AG10803 (cell line): ENCODE measurements around the gene DDX49.

Experiments
- DNase-seq: peaks from one replicate; pipeline ENCODE4 v3.0.0; 2010; ENCODE audit warnings: low read depth
- H3K4me3 ChIP-seq: 2 replicates; pipeline ENCODE4 v1.5.1; 2011; ENCODE audit warnings: mild to moderate bottlenecking, low read length, control low read depth
- TF ChIP-seq, protein P1 (sequence below): conservative IDR thresholded peaks from 2 replicates; pipeline ENCODE4 v1.5.1; 2011; ENCODE audit warnings: mild to moderate bottlenecking, low read length, control low read depth, inconsistent platforms

DDX49 gene

DNA sequence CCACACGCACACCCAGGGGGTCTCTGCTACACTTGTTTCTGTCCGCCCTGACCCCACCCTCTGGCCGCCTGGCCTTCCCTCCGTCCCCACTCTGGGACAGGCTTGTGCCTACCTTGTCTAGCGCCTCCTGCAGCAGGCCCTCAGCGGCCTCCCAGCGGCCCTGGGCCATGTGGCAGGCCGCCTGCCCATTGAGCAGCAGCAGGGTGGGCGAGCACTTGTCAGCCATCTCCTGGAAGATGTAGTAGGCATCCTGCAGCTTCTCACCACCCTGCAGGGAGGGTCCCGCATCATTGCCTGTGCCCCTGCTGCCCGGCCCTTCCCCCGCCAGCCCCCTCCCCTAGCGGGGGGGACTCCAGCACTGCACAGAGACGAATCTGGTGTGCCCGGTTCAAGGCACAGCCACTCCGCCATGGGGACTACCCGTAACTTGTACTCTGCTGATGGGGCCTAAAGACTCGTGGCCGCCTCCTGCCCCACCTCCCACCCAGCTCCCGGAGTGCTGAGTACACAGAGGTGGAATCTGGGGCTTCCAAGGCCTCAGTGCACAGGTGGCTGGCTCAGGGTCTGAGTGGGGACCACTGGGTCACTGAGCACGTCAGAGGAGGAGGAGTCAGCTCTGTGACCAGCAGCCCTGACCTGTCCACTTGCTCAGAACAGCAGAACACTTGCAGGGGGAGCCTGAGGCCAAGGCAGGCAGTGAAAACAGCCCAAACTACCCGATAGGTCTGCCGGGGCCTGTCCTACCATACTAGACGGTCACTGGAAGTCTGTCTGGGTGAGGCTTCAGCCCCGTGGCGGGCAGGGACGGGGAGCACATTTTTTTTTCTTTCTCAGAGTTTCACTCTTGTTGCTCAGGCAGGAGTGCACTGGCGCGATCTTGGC lies 16.1 kb upstream of the DDX49 start:
- DNase-seq = no peak

DNA sequence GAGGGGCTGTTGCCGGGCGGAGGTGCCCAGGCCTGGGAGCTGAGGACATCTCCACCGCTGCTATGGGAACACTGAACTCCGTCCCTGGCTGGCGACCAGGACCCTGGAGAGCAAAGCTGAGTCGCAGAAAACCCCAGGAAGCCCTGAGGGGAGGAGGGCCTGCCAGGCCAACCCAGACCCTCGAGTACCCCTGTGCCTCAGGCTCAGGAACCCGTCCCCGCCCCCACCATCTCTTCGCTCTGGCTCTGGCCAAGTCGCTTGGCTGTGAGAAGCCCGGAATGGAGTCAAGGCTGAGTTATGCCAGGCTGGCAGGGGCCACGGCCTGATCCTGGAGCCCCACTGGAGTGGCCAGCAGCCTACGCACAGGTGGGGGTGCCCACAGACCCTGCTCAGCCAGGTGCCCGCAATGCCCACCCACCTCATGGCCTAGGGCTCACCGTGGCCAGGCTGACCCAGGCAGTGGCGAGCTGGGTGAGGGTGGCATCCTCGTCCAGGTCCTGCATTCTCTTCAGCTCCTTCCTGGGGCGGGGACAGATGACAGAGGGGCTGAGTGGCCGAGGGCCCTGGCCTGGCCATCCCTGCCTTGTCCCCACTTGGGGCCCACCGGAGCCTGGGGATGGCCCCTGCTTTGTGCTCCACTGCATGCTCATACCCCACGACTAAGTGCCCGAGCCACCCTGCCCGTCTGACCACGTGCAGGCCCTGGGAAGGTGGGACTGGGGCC lies 15.0 kb upstream of the DDX49 start:
- TF ChIP-seq, protein P1, sequence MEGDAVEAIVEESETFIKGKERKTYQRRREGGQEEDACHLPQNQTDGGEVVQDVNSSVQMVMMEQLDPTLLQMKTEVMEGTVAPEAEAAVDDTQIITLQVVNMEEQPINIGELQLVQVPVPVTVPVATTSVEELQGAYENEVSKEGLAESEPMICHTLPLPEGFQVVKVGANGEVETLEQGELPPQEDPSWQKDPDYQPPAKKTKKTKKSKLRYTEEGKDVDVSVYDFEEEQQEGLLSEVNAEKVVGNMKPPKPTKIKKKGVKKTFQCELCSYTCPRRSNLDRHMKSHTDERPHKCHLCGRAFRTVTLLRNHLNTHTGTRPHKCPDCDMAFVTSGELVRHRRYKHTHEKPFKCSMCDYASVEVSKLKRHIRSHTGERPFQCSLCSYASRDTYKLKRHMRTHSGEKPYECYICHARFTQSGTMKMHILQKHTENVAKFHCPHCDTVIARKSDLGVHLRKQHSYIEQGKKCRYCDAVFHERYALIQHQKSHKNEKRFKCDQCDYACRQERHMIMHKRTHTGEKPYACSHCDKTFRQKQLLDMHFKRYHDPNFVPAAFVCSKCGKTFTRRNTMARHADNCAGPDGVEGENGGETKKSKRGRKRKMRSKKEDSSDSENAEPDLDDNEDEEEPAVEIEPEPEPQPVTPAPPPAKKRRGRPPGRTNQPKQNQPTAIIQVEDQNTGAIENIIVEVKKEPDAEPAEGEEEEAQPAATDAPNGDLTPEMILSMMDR = no peak
- no peak for DNase-seq
- no peak overlapping the region for H3K4me3 ChIP-seq

More for the DNA sequence above, 16.1 kb upstream of the DDX49 start:
- no peak overlapping the region for H3K4me3 ChIP-seq
- TF ChIP-seq, protein P1 = no peak

DNA sequence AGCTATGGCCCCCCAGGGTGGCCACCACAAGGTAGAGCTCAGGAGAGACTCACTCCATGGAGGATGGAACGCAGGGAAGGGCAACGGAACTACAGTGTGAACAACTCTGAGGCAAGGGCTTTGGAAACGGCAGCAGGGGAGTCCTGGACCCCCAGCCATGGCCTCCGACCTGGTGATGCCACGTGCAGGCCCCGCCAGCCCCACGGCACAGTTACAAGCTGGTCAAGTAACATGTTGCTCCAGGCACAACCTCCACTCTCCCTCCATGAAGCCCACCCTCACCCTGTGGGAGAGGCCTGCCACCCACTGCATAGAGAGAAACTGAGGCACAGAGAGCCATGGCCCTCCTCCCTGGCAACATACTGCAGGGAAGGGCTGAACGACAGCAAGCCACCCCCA lies 14.5 kb upstream of the DDX49 start:
- no peak overlapping the region for H3K4me3 ChIP-seq
- DNase-seq = no peak
- TF ChIP-seq, protein P1 = no peak

DNA sequence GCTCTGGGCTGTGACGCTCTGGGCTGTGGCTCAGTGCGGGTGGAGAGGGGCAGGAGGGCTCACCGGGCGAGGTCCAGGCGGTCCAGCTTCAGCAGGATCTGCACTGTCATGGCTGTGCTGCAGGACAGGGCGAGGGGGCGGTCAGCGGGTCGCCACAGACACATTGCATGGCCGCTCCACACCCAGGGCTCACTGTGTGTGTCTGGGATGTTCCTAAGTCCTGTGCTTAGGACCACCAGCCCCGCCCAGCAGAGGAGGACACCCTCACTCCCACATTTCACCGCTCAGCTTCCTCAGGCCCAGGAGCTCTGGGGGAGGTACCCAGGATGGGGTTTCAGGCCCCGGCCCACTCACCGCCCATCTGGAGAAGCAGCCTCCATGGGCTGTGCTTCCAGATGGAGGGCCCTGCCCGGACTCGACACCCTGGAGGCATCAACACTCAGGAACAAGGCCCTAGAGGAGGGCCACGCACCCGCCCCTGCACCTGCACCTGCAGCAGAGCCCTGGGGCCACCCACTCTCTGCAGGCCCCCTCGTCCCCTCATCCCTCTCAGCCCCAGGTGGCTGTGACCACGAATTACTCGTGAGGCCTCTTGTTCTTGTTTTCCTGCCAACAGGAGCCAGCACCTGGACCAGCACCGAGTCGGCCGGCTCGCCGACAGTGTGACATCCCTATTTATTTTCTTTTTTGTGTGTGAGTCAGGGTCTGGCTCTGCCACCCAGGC lies 13.8 kb upstream of the DDX49 start:
- H3K4me3 ChIP-seq = no peak overlapping the region
- no peak for DNase-seq
- TF ChIP-seq, protein P1 = no peak

DNA sequence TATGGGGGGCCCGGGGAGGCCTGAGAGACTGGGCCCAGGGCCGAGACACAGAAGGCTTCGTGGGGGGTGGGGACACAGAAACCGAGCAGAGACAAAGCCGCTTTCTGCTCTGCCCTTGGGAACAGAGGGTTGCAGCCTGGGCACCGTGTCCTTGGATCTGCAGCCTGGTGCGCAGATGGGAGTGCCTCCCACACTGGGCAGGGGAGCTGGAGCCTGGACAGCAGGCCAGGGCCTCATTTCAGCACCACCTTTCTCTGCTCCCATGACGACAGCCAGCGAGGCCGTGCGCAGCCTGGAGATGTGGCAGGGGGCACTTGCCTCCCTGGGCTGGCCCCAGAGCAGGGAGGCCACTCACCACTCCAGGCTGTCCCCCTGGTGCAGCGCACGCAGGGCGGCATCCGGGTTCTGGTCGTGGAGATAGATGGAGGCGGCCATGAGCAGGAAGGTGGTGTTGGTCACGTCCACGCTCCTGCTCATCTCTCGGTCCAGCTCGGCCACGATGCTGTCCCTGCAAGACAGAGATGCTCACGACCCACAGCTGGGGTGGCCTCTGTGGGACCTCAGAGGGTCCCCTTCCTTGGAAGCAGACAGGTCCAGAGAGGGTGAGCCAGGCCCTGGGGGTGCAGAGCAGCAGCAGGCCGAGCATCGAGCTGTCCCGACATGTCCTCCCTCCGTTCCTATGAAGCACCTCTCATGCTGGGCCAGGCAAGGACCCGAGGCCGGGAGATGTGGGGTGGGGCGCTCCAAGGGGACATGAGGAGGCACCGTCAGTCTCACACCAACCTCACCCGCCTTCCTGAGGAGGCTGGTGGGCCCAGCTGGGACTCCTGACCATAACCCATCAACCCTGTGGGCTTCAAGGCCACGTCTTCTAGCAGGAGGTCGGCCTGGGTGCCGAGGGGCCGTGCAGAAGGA lies 12.7 kb upstream of the DDX49 start:
- H3K4me3 ChIP-seq = no peak overlapping the region
- no peak for DNase-seq
- TF ChIP-seq, protein P1 = no peak

DNA sequence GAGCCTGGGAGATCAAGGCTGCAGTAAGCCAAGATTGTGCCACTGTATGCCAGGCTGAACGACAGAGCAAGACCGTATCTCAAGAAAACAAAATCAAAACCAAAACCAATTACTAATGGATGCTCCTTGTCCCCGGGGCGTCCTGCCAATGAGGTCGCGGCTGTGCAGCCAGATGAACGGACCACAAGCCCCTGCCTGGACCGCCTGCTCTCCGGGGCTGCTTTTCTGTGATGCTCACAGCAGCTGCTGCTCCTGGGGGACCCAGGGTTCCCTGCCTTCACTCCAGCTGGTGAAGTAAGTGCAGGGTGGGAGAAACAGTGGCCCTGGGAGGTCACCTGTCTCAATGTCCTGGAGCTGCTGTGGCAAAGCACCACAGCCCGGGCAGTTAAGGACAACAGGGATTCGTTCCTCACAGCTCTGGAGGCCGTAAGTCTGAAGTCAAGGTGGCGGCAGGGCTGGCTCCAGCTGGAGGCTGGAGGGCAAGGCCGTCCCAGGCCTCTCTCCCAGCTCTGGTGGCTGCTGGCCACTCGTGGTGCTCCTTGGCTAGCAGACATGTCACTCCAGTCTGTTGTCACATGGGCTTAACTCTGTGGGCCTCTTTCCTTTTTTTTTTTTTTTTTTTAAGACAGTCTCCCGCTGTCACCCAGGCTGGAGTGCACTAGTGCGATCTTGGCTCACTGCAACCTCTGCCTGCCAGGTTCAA lies 10.4 kb upstream of the DDX49 start:
- H3K4me3 ChIP-seq = no peak overlapping the region
- TF ChIP-seq, protein P1 = no peak
- DNase-seq = no peak
